CD4-positive, alpha-beta T cell treated with Interferon alpha-2 for 1 hour (primary cell): ENCODE data around the gene KLHDC10.
"Not testable (repeated sequence)": the region's sequence is repeated elsewhere in the genome, so short reads cannot be mapped to it uniquely, and the experiment has no call there.

Source experiments
- DNase-seq, 2 donors: peaks; one replicate each; pipeline ENCODE4 v3.0.0-alpha.2; 2020 to 2022

The KLHDC10 gene, protein sequence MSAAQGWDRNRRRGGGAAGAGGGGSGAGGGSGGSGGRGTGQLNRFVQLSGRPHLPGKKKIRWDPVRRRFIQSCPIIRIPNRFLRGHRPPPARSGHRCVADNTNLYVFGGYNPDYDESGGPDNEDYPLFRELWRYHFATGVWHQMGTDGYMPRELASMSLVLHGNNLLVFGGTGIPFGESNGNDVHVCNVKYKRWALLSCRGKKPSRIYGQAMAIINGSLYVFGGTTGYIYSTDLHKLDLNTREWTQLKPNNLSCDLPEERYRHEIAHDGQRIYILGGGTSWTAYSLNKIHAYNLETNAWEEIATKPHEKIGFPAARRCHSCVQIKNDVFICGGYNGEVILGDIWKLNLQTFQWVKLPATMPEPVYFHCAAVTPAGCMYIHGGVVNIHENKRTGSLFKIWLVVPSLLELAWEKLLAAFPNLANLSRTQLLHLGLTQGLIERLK

DNA sequence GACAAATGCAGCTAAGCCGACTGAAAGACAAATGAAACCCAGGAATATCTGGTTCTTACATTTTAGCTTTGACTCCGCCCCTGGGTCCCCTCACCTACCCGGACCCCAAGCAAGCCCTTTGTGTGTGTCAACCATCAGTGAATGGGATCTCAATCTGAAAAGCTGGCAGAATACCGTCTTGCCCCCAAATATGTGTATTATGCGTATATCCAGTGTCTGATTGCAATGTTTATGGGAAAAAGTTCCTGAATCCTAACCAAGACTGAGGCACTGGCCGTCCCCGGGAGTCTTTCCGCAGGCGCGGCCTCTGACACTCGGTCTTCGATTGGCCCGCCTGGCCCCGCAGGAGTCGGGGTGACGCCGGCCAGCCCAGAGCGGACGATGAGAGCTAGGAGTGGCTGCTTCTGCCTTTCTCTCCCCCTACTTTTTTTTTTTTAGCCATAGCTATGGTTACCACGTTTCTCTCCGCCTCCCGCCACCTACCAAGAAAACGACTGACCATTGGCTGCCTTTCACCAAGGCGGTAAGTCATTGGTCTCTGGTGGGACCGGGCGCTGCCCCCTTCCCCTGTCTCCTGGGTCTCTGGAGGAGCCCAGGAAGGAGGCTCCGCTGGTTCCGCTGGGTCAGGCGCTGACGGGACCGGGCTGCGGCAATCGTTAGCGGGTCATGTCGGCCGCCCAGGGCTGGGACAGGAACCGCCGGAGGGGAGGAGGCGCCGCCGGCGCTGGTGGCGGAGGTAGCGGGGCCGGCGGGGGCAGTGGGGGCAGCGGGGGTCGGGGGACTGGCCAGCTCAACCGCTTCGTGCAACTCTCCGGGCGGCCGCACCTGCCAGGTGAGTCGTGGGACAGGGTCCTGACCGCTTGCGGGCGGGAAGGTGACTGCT lies at the start of gene KLHDC10:
TSS of gene KLHDC10 (plus strand) at position 557 of the 883 bp plus-strand sequence. CDS start at position 667, 110 bp downstream.
- peak; percentile 97 to 98 for DNase-seq

DNA sequence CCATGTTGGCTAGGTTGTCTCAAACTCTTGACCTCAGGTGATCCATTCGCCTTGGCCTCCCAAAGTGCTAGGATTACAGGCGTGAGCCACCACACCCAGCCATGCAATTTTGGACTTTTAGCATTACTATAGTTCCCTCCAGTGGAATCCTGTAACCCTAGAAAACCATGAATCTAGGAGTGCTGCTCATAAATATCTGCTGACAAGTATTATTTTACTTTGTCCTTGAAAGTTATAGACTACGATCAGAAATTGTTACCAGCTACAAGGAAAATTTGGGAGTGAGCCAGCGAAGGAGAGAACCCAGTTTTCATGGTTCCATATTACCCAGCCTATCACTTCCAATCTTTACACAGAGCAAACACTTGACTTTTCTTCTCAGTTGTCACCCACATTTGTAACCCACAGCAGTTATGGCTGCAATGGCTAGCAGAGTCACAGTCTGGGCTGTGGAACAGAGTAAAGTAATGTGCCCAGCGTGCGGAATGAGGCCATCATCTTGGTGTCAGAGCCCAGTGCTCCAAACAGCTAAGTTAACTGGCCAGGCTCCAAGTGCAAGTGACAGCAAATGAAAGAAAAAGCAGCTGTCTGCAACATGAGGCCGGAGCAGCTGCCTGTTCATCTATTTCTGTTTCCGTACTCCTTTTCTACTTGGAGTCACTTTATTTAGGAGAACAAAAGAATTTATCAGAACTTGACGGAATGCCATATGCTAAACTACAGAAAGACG lies 49.1 kb upstream of the KLHDC10 start:
- DNase-seq: no peak

DNA sequence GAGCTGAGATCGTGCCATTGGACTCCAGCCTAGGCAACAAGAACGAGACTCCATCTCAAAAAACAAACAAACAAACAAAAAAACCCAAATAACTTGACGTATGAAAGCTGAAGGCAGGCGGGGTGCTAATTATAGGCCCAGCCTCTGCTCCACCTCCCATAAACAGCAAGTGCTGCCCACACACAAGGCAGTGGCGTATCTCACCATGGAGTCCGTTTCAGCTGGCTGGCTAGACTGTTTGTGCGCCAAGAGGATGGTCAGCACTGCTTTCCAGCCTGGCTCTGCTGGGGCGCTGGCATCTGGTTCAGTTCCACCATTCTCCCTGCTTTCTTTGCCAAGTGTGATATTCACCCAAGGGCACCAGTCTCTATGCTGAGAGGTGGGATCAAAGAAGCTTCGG lies 48.2 kb upstream of the KLHDC10 start:
- no peak for DNase-seq

DNA sequence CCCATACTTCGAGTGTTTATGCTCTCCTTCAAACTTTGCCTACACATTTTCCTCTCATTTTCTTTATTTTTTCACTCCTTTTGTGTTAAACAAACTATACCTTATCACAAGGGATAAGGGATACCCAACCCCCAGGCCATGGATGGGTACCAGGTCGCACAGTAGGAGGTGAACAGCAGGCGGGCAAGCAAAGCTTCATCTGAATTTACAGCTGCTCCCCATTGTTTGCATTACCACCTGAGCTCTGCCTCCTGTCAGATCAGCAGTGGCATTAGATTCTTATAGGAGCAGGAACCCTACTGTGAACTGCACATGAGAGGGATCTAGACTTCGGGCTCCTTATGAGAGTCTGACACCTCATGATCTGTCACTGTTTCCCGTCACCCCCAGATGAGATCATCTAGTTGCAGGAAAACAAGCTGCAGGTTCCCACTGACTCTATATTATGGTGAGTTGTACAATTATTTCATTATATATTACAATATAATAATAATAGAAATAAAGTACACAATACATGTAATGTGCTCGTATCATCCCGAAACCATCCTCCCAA lies 47.6 kb upstream of the KLHDC10 start:
- DNase-seq: no peak

DNA sequence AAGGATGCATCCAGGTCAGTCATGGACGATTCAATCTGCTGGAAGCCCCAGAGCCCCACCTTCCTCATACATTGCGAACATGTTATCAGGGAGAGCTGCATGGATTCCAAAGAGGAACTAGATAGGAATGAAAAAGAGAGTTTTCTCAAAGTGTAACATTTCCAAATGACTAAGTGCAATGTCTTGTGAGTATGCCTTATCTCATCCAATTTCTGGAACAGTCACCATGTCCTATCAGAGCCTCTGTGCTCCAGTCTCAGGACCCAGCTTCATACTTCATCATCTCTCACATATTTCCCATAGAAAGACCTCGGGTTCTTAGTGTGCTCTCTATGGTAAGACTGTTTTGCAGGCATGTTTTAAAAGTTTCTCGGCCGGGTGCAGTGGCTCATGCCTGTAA lies 45.9 kb upstream of the KLHDC10 start:
- no peak for DNase-seq

DNA sequence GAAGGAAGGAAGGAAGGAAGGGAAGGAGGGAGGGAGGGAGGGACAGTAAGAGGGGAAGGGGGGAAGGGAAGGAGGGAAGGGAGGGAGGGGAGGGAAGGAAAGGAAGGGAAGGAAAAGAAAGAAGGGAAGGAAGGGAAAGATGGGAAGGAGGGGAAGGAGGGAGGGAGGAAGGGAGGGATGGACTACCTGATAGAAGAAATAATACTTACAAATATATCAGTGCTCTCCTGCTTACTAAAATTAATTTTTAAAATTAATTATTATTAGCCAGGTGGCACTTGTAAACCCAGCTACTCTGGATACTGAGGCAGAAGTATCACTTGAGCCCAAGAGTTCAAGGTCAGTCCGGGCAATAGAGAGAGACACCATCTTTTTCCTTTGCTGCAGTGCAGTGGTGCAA lies 37.6 kb upstream of the KLHDC10 start:
- DNase-seq: no peak

DNA sequence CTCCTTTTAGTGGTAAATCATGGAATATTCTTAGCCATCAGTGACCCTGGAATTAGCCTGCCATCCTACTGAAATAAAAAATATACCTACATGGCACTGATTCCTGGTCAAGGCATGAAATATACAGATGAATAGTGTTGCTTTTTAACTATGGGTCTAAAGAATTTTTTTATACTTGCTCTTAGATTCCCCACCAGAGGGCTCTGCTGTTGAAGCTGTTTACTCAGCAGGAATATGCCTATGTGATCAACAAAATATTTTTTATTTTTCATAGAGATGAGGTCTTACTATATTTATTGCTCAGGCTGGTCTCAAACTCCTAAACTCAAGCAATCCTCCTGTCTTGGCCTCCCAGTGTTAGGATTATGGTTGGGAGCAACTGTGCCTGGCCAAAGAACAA lies 32.6 kb upstream of the KLHDC10 start:
- DNase-seq: no peak

DNA sequence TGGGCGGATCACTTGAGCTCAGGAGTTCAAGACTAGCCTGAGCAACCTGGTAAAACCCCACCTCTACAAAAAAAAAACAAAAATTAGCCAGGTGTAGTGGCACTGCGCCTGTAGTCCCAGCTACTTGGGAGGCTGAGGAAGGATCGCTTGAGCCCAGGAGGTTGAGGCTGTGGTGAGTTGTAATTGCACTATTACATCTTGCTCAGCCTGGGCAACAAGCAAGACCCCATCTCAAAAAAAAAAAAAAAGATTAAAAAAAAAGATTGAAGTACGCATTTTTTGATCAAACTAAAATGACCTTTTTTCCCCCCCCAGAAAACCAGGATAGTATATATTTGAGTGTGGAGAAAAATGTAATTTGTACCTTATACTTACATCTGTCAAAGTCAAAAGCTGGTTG lies 29.8 kb upstream of the KLHDC10 start:
- DNase-seq: no peak

DNA sequence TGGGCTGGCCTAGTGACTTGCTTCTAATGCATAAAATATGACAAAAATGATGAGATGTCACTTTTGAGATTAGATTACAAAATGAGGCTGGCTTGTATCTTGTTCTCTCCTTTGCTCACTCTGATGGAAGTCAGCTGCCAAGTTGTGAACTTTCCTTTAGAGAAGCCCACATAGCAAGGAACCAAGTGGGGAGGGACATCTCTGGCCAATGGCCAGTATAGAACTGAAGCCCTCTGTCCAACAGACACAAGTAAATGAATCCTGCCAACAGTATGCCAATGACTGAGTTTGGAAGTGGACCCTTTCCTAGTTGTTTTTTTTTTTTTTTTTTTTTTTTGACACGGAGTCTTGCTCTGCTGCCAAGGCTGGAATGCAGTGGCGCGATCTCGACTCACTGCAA lies 22.5 kb upstream of the KLHDC10 start:
- no peak for DNase-seq

DNA sequence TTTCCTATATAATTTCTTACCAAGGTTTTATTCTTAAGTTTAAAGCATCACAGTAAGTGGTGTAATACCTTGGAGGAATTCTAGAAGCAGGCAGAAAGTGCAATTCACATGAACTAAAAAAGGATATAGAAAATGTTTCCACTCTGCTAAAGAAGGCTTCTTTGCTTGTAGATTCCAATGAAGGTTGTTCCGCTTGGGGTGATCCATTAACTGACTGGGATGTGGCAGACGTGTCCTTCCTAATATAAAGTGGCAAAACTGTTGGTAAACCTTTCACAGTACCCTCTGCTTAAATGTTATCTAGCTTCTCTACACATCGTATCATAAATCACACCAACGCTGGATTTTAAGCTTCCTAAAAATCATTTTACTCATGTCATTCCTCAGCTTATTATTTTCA lies 21.4 kb upstream of the KLHDC10 start:
- DNase-seq: no peak

DNA sequence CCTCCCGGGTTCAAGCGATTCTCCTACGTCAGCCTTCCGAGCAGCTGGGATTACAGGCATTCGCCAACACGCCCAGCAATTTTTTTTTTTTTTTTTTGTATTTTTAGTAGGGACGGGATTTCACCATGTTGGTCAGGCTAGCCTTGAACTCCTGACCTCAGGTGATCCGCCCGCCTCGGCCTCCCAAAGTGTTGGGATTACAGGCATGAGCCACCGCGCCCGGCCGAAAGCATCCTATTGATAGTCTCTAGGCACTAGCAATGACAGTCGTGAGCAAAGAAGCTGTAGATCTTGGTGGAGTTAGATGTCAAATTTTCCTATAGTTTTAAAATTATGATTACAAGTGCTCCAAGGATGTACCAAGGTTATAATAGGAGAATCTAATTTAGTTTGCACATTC lies 18.1 kb upstream of the KLHDC10 start:
- DNase-seq: not testable (repeated sequence)

DNA sequence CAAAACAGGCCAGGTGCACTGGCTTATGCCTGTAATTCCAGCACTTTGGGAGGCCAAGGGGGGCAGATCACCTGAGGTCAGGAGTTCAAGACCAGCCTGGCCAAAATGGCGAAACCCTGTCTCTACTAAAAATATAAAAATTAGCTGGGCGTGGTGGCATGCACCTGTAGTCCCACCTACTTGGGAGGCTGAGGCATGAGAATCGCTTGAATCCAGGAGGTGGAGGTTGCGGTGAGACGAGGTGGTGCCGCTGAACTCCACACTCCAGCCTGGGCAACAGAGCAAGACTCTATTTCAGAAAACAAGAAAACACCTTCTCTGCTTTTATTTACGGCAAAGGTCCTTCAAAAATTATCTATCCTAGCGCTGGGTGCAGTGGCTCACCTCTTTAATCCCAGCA lies 15.1 kb upstream of the KLHDC10 start:
- DNase-seq: not testable (repeated sequence)

DNA sequence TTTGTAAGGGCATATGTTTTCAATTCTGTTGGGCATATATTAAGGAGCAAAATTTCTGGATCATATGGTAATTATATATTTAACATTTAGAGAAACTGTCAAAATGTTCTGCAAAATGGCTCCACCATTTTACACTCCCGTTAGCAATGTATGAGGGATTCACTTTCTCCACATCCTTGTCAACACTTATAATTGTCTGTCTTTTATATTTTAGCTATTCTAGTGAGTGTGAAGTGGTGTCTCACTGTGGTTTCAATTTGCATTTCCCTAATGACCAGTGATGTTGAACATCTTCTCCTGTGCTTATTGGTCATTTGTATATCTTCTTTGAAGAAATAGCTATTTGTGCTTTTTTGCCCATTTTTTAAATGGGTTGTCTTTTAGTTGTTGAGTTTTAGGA lies 8.1 kb upstream of the KLHDC10 start:
- DNase-seq: no peak

DNA sequence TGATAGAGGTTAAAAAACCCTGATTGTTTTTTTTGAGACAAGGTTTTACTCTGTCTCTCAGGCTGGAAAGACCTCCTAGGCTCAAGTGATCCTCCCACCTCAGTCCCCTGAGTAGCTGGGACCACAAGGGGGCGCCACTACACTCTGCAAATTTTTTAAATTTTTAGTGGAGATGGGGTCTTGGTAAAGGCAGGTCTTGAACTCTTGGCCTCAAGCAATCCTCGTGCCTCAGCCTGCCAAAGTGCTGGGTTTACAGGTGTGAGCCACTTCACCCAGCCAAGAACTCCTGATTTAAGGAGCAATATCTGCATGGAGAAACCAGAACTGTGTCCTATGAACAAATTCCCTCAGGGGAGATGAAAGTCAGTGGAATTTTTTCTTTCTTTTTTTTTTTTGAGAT lies 7.3 kb upstream of the KLHDC10 start:
- peak; percentile 52 to 72 for DNase-seq

DNA sequence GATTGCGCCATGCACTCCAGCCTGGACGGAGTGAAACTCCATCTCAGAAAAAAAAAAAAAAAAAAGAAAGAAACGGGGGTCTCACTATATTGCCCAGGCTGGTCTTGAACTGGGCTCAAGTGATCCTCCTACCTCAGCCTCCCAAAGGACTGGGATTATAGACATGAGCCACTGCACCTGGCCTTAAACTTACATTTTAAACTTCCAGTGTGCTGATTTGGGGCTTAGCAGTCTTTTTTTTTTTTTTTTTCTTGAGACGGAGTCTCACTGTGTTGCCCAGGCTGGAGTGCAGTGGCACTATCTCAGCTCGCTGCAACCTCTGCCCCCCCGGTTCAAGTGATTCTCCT lies 5.8 kb upstream of the KLHDC10 start:
- DNase-seq: not testable (repeated sequence)

DNA sequence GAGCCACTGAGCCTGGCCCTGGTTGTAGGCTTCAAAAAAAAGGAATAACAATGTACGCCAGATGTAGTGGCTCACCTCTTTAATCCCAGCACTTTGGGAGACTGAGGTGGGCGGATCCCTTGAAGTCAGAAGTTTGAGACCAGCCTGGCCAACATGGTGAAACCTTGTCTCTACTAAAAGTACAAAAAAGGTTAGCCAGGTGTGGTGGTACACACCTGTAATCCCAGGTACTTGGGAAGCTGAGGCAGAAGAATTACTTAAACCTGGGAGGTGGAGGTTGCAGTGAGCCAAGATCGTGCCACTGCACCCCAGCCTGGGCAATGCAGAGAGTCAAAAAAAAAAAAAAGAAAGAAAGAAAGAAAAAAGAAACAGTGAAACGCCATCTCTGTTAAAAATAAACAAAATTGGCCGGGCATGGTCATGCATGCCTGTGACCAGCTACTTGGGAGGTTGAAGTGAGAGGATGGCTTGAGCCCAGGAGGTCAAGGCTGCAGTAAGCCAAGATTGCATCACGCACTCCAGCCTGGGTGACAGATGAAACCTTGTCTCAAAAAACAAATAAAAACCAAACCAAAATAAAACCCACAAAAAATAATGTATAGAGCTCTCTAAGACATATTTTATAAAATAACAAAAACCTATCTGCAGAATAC lies 4.7 kb upstream of the KLHDC10 start:
- DNase-seq: no peak

DNA sequence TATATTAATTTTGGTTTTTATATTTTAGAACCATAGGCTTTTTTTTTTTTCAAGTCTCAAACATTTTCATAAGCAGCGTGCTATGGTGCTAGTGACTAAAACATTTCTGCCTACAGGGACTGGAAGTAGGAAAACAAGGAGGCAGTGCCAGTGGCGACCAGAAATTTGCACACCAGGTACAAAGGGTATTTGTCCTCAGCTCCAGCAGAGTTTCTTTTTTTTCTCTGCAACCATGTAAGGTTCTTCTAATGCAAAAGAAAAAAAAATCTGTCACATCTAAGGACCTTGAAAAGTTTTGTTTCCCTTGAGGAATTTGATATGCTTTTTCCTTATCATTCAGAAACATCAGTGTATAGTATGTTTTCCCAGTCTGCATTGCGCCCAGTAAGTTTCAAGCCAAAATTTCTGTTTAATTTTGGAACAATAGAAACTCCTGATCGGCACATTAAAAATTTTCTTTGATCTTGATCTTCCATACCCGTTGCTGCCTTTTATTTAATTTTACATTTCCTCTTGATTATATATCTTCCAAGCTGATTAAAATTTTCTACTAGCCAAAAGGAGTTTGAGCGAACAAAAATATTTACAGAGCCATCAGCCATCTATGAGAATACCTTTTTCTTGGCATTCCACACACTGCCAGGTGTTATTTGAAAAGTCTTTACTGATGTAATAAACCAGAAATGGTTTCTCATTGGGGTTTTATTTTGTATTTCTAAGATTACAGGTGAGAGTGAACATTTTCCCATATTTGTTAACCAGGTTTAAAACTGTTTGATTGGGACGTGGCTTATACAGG lies 956 bp upstream of the KLHDC10 start:
- no peak for DNase-seq

DNA sequence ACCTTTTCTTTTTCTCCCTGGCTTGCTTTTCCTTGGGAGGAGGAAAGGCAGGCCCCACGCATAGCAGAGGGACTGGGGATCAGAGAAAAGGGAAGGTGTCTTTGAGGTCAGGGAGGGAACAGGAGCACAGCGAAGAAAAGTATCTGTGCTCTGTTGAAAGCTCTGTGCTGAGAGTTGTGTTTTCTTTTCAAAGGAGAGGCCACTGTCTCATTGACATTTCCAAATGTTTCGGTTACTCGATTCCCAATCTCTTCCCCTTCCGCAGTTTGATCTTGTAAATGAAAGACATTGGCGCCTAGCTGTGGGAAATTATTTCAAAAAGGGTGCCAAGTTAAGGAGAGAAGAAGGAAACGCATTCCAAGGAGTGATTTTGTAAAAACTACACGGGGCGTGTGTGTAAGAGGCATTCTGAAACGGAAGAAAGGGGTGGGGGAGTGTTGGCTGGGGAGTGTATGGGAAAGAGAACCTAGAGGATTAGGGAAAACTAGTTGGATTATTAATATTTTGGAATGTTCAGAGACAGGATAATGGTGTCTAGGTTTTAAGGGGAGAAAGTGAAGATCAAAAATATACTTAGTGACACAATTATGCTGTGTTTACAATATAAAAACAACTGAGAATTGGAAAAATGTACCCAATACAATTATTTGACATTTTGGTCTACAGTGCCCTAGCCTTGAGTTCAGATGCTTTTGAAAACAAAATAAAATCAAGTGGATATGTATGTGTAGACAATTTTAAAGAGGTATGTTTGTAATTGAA lies 708 bp downstream of the KLHDC10 start:
- DNase-seq: no peak

DNA sequence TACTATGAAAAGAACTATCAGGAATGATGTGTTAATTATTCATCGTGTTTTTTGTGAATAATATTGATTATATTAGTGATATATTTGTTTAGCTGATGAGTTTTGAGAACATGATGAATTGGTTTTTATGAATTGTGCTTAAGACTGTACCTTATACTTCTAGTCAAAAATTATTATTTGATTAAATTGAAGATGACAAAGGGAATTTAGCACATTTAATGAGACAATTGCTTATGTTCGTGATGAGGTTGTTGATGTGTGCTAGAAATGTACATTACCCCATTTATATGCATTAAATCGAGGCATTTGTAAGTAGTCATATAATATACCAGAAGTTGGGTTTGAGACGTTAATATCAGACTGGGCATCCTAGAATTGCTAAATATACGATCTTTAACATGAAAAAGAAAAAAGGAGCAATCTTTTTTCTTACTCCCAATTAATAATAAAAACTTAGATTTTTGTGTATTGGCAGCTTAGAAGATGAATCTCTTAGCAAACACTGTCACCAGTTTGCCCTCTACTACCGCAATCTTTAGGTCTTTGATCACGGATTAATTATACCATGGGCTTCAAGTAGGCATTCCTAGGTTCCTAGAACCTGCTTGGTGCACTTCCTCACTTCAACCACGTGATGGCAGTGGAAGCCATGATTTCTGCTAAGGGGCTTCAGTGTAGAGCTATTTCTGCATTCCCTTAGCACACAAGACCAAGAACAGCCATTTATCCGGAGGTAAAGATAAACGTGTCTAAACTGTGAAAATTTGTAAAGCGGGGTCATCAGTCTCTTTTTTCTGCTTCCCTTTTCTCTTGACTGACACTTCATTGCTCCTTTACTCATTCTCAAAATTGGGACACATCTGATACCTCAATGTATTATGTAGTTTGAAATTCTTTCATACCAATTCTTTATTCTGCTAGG lies 1.6 kb downstream of the KLHDC10 start:
- peak; percentile 67 to 81 for DNase-seq
